ENCODE results near the gene TRMT44. TPM values are rescaled to one million over a fixed set of nuclear protein-coding genes. Genes with fewer than 3 reads are reported as not detected.

The TRMT44 gene
- total RNA-seq, 1 donor from 2014 or later, result 17.9 TPM

DNA sequence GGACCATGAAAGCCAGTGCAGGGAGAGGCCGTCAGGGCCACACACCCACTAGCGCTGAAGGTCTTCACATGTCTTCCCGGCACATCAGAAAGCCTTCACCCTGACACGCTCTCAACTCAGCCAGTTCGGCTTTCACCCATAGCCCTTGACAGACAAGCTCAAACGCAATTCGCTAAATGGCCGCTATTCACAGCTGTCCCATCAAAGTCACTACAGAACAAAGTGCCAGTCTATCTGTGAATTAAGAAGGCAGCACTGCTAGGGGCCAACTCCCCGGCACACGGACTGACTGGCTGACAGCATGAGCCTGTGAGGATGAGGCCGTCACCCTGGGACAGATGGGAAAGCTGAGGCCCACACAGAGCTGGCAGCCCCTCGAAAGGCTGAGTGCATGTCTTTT lies 45.8 kb upstream of the TRMT44 start:
- DNase-seq (ENCODE audit: low read depth), result no peak
- H3K4me3 ChIP-seq (ENCODE audit: low read depth, low read length), result no peak overlapping the region
- TF ChIP-seq, protein P1, sequence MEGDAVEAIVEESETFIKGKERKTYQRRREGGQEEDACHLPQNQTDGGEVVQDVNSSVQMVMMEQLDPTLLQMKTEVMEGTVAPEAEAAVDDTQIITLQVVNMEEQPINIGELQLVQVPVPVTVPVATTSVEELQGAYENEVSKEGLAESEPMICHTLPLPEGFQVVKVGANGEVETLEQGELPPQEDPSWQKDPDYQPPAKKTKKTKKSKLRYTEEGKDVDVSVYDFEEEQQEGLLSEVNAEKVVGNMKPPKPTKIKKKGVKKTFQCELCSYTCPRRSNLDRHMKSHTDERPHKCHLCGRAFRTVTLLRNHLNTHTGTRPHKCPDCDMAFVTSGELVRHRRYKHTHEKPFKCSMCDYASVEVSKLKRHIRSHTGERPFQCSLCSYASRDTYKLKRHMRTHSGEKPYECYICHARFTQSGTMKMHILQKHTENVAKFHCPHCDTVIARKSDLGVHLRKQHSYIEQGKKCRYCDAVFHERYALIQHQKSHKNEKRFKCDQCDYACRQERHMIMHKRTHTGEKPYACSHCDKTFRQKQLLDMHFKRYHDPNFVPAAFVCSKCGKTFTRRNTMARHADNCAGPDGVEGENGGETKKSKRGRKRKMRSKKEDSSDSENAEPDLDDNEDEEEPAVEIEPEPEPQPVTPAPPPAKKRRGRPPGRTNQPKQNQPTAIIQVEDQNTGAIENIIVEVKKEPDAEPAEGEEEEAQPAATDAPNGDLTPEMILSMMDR (conservative IDR thresholded peaks at IDR 0.05; ENCODE audit: low read depth, low read length), result no peak

DNA sequence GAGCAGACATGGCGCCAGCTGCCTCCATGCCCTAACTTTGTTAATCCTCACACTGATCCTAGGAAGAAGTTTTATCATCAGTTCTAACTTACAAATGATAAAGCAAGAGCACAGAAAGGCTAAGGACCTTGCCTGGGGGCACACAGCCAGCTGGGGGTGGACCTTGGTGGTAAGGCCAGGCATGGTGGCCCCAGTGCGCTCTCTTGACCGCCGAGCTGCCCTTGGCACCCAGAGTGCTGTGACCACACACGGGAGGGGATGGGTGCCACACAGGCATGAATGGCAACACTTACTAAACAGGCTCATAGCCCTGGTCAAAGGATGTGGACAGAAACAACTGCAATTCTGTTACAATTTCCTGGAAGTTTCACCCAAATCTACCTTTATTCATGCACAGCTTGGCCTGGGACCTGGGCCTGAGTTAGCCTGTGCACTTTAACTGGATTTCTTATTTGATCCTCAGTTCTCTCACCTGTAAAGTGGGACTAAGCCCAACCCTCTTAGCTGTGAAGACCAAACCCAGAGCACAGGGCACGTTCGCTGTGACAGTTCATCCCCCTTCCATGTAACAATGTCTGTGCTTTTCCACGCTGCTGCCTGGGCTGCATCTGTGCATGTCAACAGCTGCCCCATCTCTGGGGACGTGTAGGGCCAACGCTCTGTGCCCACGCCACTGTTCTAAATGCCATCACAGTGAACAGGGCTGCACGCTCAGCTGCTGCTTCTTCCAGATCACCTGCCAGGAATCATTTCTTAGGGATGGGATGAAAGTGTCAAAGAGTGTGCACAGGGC lies 44.9 kb upstream of the TRMT44 start:
- TF ChIP-seq, protein P1 (conservative IDR thresholded peaks at IDR 0.05; ENCODE audit: low read depth, low read length), result no peak
- DNase-seq (ENCODE audit: low read depth), result no peak
- no peak overlapping the region for H3K4me3 ChIP-seq (ENCODE audit: low read depth, low read length)

DNA sequence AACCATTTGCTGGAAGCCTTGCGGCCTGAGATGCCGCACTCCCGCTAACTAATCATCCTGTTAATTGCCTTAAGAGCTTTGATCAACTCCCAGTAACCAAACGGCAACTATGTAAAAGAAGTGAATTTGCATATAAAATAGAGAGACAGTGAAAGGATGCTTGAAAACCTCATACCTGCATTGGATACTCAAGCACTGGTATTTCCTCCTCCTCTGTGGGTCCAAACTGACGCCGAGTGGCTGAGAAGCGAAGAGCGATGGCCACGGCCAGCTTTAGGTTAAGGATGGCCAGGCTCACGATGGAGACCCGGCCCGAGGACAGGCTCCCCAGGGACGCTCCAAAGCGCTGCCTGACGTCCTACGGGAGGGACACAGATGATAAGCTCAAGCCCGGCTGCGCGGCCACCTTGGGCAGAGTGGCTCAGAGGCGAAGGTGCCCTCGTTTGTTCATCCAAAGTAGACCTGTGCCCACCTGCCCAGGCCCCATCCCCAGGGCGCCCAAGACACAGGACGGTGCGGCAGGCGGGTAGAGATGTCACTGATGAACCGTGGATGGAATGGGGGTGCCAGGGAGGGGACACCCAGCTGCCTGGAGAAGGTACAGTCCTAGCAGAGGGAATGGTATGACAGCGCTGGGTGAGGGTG lies 43.7 kb upstream of the TRMT44 start:
- TF ChIP-seq, protein P1 (conservative IDR thresholded peaks at IDR 0.05; ENCODE audit: low read depth, low read length), result no peak
- no peak for DNase-seq (ENCODE audit: low read depth)
- no peak overlapping the region for H3K4me3 ChIP-seq (ENCODE audit: low read depth, low read length)

DNA sequence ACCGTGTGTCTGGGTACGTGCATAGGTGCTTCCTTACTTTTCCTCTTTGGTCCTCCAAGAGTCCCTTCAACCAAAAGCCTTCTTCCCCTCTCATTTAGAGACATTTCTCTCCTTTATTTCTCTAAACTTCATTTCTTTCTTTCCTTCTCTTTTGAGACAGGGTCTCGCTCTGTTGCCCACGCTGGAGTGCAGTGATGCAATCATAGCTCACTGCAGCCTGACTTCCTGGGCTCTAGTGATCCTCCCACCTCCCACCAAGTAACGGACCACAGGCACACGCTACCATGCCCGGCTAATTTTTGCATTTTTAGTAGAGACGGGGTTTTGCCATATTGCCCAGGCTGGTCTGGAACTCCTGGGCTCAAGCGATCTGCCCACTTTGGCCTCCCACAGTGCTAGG lies 42.2 kb upstream of the TRMT44 start:
- H3K4me3 ChIP-seq (ENCODE audit: low read depth, low read length), result no peak overlapping the region
- no peak for DNase-seq (ENCODE audit: low read depth)
- TF ChIP-seq, protein P1 (conservative IDR thresholded peaks at IDR 0.05; ENCODE audit: low read depth, low read length), result no peak

DNA sequence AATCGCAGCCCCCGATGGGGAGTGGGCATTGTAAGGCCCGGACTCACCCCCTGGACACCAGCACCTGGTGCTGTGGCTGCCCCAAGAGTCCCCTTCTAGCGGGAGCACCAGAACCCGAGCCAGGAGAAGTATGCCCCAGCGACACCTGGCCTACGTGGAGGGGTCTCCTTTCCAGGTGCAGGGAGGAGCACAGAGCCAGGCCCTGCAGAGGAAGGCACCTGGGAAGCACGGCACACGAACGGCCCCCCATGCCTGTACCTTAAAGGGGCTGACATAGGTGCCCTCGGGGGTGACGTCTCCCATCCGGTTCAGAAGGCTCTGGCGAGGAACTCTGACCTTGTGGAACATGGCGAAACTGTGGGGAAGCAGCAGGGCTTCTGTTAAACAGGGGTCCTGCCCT lies 41.3 kb upstream of the TRMT44 start:
- no peak overlapping the region for H3K4me3 ChIP-seq (ENCODE audit: low read depth, low read length)
- DNase-seq (ENCODE audit: low read depth), result no peak
- TF ChIP-seq, protein P1 (conservative IDR thresholded peaks at IDR 0.05; ENCODE audit: low read depth, low read length), result no peak

DNA sequence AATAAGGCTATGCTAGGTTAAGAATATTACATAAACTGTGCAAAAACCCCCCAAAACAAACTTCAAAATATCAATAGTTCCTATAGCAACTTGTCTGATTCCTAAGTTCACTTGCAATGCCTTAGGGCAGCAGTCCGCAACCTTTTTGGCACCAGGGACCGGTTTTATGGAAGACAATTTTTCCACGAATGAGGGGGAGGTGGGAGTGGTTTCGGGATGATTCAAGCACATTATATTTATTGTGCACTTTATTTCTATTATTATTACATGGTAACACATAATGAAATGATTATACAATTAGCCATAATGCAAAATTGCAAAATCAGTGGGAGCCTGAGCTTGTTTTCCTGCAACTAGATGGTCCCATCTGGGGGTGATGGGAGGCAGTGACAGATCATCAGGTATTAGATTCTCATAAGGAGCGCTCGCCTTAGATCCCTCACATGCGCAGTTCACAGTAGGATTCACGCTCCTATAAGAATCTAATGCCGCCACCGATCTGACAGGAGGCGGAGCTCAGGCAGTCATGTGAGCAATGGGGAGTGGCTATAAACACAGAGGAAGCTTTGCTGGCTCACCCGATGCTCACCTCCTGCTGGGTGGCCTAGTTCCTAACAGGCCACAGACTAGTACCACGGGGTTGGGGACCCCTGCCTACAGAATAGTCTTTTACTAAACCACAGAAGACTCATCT lies 39.8 kb upstream of the TRMT44 start:
- TF ChIP-seq, protein P1 (conservative IDR thresholded peaks at IDR 0.05; ENCODE audit: low read depth, low read length), result no peak
- DNase-seq (ENCODE audit: low read depth), result no peak
- no peak overlapping the region for H3K4me3 ChIP-seq (ENCODE audit: low read depth, low read length)
